ENCODE measurements around the gene TMEM140.

DNA sequence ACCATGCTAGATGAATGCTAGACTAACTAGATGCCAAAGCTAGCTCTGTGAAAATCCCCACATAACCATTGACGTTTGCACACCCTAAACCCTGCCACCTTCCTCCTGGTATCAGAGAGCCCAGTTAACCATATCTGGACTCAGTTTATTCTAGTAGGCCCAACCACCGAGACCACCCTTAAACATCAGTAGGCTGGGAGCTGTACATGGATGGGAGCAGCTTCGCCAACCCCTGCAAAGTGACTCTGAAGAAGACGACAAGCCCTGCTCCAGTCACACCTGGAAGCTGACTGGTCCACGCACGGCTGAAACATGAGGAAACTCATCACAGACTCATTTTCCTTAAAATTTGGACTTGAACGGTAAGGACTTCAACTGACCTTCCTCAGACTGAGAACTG is 27.1 kb downstream of the TMEM140 start:
- TF ChIP-seq POLR2AphosphoS5 (IDR thresholded peaks at IDR 0.05; ENCODE audit: low read depth, low read length) (no peak), POLR2A (IDR thresholded peaks at IDR 0.05; ENCODE audit: low read depth, low read length) (no peak)
